SKM-1 treated with dmso at 0.1 percent for 144 hours (cell line): ENCODE measurements around the gene TP53I13.

Source experiments
- DNase-seq: peaks from one replicate; lab custom pipeline; 2025; ENCODE audit not compliant: unreplicated experiment; lab: John Stamatoyannopoulos, UW

Gene TP53I13

DNA sequence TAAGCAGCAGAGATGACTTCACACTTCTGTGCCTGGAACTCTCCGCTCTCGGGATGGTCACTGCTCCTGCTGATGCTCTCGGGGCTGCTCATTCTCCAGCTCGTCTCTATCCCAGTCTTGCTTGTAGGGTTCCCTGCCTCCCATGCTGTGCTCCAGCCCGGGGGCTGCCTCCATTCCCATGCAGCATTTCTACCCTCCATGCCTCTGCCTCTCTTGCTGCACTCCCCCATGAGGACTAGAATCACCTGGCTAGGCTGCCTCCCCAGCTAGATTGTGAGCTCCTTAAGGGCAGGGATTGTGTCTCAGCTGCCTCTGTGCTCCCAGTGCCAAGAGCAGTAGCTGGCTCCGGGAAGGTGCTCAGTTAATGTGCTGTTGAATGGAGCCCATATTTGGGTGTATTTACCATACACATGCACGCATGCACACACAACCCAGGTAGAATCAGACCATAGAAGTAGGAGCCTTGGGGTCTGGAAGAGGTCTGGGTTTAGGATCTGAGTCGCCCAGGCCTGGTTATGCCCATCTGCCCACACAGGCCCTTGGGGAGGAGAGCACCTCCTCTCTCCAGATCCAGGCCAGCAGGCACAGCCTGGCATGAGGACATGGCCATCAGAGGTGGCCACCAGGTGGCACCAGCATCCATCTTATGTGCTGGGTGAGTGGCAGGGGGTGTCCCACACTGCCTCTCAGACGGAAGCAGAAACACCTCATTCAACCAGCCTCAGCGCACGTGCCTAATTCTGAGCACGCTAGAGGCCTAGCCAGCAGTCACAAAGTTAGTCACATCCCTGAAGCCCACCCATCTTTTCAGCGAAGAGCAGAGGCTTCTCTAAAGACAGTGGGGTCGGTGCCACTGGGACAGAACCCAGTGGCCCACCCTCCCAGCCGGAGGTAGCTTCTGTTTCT lies 11.6 kb downstream of the TP53I13 start:
- peak; percentile 29 for DNase-seq

DNA sequence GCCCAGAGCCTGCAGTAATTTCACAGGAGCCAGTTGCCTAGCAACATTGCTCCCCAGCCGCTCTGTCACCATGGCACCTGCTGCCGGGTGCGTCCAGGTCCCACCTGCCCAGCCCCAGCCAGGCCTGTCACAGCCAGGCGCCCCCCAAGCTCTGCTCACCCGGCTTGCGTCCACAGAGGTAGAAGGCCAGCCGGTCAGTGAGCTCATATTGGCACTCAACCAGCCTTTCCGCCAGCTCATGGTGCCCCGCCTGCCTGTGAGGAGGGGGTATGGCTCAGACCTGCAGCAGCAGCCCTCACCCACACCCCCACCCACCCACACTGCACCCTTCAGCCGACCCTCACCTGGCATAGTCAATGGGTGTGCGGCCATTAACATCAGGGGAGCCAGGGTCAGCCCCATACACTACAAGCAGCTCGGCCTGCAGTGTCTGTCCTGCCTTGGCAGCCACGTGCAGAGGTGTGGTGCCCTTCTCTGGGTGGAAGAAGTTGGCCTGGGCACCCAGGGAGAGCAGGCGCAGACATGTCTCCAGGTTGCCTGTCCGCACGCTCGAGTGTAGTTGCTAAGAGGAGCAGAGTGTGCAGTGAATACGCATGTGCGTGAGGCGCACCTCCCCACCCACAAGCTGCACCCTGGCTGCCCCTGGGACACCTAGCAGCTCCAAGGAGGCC lies 13.2 kb downstream of the TP53I13 start:
- DNase-seq, result no peak

DNA sequence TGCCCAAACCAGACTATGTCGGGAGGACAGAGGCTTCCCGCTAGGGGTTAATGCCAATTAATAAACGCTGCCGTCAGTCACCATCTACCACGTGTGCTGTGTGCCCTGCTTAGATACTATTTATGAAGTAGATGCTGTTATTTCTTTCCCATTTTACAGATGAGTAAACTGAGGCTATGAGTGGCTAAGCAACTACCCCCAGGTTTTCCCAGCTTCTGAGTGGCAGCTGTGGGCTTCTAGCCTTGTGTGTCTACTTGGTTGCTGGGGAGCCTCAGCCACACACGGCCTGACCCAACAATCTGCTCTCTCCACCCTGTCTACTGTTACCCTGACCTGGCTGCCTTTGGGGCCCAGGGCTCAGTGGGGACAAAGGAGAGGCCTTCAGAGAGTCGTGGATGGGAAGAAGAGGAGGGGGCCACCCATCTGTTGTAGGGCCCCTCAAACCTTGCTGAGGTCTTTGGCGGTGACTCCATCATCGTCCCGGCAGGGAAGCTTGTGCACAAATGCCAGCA lies 13.8 kb downstream of the TP53I13 start:
- no peak for DNase-seq

DNA sequence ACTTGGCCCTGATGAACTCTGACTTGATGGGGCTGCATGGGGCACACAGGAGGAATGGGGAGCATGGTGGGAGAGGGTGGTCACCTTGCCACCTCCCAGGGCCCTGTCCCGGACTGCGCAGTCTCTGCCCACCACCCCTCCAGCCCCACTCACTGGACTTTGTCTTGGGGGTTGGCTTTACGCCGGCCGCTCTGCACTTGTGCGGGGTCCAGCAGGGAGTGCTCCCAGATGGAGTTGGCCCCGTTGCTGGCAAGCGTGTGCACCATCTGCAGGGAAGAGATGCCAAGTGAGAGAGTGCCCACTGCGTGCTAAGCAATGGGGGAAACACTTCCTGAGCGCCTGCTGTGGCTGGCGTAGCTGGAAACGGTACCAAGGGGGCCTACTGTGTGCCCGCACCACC lies 14.3 kb downstream of the TP53I13 start:
- no peak for DNase-seq

DNA sequence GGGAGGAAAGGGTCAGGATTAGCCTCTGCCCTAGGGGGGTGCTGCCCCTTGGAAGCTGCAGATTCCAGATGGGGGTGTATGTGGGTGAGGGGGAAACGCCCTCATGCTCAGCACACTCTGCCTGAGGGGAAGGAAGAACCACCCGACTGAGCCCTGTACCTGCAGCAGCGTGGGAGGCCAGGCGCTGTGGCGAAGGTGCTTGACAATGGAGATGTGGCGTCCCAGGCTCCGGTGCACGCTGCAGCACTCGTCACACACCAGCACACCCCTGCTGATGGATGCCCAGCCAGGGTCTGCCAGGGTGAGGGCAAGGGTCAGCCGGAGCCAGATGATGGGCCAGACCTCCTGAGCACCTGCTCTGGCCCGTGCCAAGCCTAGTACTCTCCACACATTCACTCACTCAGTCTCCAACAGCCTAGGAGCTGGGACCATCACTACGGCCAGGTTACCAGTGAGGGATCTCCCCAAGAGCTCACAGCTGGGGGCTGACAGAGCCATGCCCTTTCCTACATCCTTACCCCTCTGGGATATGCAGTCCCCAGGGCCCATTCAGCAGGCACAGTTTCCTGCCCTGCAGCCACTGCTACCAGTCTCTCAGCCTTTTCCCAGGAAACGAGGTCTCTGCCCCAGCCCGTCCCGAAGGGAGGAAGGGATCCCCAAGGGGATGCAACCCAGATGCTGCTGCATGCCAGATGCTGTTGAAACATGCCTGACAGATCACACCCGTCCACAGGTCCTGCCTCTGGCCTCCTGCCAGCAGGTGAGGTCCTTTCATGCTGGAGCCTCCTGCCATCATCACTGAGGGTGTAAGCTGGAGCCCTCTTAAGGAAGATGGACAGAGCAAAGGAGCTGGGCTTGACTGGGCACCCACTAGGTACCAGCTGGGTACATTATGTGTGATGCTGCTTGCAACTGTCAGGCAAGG lies 15.1 kb downstream of the TP53I13 start:
- no peak for DNase-seq

DNA sequence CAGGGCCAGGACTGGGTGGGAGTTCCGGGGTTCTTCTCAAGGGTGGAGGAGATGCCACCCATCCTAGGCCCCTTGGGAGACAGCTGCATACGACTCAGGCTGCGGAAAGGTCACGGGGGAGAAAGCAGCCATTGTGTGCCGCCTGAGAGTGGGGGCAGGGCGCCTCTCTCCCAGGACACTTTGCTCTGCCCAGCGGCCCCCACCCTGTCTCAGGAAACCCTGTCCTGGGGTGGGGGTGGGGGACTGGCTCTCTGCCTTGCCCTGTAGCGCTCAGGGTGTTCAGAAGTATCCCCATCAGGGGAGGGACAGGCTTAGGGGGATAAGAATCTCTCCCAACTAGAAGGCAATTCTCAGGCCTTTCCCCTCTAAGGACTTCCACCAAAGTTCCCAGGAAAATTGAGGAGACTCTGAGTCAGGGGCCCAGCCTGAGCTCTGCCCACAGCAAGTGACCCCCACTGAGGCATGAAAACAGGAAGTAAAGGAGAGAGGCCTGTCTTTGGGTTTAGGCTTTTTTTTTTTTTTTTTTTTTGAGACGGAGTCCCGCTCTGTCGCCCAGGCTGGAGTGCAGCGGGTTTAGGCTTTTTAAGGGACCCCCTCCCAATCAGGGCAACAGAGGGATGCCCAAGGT lies 16.1 kb downstream of the TP53I13 start:
- no peak for DNase-seq

DNA sequence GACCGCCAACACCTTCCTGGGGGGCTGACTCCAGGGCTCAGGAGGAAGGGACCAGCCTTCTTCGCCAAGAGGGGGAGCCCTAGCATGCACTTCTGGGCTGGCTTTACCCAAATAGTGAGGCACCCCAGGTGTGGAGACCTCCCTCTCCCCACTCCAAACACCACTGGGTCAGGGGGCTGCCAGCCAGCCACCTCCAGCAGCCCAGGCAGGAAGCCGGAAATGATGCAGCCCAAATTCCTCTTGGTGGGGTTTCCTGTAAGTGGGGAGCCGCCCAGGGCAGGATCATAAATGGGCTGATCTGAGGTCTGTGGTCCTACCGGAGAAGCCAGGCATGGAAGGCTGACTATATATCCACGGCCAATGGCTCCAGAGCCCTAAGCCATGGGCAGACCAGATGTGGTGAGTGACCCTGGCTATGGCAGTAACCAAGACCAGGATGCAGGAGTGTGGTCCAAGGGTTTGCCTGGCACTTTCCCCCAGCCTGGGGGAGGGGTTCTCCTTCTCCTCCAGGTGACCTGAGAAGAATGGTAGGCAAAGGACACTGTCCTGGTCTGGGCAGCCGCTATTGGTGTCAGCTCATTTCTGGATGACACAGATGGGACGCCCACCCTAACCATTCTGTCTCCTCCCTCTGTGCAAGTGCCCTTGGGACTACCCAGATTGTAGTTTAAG lies 16.7 kb downstream of the TP53I13 start:
- DNase-seq, result no peak

DNA sequence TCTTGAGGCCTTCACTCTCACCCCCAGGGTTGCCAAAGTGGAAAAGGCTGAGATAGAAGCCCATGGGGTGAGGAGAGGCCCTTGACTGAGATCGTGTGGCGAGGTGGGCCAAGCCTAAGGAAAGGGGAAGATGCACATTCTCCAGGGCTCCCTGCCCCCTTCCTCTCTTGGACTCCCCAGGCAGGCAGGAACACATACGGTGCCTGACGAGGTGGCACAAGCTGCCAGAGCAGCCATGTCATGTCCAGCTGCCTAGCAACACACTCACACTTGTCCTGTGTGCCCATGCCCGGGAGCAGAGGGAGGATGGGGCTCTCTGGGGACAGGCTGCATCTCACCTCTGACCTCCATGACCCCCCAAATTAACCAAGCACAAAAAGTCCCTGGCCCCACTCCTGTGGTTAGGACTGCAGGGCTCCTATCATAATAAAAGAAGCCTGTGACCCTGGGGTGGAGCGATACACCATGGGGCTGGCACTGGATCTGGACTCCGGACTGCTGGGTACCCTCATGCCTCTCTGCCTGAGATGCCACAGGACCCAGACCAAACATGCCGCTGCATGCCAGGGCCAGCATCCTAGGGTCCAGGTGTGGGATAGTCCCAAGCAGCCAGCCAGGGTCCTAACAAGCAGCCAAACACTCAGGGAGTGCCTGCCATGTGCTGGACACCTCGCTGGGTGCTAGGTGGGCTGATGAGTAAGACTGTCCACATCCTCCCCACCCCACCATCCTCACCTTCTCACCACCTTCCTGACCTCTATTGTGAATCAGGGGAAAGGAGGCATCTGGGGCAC lies 18.4 kb downstream of the TP53I13 start:
- DNase-seq, result no peak

DNA sequence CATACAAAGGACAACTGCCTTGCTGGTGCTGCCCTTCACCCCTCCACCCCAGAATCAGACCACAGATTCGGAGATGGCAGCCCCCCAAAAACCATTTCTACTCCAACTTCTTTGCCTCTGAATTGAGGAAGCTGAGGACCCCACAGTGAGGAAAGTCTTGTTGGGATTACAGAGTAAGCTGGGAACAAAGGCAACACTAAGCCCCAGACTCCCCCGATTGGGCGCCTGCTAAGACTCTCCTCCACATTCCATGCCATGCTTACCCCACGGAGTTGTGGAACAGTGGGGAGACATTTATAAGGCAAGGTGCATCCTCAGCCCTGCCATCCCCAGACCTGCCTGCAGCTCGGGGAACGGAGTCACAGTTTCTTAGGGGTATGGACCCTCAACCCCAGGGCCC lies 19.1 kb downstream of the TP53I13 start:
- DNase-seq, result no peak

DNA sequence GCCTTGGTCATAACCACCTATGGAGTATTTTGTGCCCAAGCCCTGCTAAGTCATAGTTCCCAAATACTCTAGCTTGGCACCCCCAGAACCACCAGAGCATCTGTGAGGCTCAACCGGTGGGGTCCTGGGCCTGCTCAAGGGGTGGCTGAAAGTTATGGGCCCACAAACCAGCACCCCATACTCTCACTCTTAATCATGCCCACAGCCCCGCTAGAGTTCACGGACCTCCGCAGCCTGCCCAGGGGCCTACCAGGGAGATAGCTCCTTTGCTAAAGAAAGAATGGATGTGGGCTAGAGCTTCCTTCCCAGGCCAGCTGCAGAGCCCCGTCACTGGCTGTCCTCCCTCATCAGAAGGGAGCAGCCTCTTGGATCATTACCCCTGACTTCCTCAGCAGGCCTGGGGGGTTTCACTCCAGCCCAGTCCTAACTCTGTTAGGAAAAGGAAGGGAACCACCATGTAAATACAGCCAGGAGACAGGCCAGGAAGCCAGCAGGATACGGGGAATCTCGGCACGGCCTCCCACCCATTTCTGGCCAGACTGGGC lies 19.6 kb downstream of the TP53I13 start:
- no peak for DNase-seq

DNA sequence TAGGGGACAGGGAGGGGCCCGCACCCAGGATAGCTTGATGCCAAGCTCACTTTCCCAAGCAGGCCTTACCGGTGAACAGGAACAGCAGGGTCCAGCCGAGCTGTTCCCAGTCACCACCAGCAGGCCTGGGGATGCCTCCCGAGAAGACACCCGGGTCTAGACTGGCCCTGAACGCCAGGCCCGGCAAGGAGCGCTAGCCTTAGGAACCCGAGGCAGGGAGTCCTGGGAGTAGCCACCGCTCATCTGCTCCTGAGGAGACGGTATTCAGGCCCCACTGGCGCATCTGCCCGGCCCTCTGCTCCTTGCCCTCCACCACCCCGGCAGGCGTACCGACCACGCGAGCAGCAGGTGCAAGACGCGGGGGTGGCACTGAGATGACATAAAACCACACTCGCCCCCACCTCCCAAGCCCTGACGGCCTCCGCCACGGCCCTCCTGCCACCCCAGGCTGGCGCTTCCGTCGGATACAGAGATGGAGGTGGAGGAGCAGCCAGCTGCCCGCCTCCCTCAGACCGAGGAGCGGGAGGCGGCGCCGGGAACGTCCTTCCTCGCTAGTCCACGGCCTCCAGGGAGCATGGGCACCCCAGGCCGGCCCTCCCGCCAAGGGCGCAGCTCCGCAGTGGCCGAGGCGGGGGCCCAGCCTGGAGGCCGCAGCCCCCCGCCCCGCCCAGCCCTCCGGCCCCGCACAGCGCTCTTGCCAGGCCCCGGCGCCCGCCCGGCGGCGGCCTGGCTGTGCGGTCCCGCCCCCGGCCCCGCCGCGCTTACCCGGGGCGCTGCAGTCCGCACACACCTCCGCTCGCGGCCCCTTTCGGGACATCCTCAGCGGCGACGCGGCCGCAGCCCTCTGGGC lies 20.3 kb downstream of the TP53I13 start:
- DNase-seq, result no peak

DNA sequence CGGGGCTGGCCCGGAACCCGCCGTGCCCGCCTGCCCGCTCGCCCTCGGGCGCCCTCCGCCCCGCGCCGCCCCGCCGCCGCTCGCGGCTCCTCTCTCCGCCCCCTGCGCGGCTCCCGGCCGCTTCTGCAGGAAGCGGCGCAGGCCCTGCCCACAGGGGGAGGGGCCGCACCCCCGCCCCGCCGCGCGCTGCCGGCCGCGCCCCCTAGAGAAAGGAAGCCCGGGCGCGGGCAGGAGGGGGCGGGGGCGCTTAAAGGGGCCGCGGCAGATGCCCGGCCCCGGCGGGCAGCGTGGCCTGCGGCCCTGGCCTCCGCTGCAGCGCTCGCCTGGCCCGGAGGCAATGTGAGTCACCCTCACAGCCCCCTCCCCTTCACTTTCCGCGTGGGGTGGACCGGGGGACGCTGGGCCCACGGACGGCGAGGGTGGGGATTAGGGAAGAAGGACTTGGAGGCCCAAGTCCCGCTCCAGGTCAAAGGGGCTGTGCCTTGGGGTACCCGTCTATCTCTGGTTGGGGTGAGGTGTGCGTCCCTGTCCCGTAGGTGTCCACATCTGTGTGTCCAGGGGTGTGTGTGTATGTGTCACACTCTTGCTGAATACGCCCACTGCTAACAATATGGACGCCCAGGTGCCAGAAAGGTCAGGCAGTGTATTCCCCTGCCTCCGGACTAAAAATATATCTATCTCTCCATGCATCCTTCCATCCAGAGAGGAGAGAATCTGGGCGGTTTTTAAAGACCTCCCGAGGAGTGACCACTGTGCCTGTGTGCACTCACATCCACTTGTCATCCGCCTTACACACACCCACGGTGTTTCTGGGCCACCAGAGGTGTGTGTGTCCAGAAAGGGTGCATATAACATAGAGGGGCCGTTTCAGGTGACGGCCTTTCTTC lies 21.3 kb downstream of the TP53I13 start, which contains the start of gene GIT1:
Gene GIT1 (minus strand): TSS at position 125 of the 887 bp plus-strand sequence. CDS start 270 bp downstream, outside the sequence.
- peak; percentile 80 for DNase-seq

DNA sequence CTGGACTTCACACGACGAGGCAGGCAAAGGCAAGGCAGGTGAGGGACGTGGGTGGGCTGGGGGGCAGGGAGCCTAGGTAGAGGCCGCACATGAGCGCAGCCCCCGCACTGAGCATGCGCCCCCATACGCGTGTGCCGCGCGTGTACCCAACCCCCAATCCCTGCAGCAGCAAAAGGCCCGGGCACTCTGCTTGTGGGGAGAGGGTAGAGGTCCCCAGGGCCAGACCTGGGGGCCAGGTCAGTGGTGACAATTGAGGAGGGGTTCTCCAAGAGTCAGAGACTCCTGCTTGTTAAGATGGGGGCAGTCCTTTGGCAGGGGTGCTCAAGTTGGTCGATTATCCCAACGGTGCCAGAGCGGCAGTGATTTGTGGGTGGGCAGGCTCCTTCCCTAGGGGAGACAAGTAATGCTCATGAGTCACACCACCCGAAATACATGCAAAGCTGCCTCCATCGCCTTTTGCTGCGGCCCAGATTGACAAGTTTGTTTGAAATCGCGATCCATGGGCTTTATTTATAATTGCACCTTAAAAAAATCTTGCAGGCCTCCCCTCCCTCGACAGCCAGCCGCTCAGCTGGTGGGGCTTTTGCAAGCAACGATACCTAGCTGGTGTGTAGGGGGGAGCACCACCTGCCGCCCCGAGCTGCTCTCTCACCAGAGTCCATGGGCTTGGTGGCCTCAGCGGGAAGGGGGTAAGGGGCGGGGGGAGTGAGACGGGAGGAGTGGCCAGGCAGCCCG lies 22.1 kb downstream of the TP53I13 start:
- no peak for DNase-seq

DNA sequence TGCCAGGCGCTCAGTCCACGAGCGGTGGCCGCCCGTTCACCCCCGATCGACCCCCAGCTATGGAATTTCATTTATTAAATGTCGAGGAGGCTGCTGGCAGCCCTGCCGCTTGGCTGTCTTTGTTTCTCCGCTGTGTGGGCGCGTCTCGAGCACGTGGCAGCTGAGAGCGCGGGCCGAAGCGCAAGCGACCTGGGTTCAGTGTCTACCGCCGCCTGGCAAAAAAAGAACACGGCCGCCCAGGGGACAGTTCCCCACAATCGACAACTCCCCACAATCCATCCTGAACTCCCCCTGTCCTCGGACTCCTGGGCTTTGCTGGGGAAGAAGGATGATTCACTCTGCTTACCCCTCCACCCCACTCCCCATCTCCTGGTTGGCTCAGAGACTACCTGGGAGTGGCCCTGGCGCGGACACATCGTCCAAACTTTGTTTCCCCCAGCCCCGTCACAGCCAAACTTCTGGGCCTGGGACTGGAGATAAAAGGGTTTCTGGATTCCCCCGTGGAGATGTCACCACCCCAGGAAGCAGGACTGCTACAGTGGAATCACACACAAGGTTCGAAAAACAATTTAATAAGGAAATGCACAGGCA lies 22.7 kb downstream of the TP53I13 start:
- DNase-seq, result no peak

DNA sequence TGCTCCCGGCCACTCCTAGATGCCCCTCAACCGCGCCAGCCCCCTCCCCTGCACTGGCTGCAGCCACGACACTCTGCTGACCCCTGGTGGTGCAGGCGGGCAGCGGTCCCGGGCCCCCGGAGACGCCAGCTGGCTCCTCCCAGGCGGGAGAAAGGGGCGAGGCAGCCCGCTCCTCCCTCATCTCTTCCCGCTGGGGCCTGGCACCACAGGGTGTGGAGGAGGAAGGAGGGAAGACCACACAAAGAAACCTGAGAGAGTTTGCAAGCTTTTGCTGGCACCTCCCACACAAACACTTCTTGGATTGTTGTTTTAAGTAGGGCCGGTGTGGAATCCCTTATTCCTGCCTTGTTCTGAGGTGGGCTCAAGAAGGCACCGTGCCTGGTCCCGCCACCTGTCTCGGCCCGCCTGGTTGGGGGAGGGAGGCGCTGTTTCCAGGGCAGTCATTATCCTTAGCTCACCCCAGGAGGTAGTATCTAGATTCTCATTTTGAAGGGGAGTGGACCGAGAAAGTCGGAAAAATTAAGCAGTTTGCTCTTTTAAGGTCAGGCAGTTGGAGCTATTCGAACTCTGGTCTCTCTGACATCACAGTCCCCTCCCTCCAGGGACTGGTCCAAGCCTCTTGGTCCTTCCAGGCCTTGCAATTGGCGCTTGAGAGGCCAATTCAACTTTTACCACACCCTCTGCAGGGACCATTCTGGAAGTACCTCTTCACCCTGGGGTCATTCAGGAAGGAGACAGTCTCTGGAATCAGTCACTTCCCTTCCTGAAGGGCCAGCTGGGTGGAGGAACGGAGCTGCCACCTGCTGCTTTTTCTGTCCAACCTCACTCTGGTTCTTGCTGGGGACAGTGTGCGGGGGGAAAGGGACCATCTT lies 23.5 kb downstream of the TP53I13 start:
- peak; percentile 69 for DNase-seq
